K562 (cell line): ENCODE results near the gene SPSB1.

Experiments
- EZH2 ChIP-seq: IDR thresholded peaks from 2 replicates; pipeline ENCODE4 v1.6.1; 2012; ENCODE audit warnings: low read depth, mild to moderate bottlenecking, inconsistent platforms, low read length, borderline replicate concordance
- ZNF232 ChIP-seq: sonication (generic); formaldehyde crosslinking; IDR thresholded peaks from 2 replicates; pipeline ENCODE4 v1.8.0; 2022; ENCODE audit warnings: mild to moderate bottlenecking, missing genetic modification reagents

DNA sequence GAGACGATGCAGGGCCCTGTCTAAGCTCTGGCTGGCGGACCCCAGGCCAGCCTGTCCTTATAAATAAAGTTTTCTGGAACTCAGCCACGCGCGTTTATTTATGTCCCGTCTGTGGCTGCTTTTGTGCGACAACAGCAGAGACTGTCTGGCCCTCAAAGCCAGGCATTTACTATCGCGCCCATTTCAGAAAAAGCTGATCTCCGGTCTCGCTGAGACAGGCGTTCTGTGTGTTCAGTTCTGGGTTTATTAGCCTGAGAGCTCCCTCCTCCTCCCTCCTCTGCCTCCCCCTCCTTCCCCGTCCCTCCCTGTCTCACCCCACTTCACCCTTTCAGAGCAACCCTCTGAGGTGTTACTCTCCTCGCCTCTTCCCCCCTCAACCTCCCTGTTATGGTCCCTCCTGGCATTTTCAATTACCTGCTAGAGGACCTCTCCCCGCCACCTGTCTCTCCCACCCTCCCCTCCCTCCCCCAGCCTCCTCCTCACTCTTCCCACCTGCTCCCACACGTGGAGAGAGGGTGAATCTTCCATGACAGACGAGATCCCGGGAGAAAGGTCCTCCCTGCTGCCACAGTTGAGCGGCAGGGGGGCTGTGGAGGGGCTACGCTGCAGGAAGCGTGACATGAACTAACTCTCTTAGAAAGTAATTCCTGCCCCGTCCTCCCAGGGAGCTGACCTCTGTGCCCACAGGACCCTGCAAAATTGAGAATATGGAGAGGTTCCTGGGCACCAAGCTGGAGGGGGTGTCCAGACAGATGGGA, 59.9 kb downstream of the SPSB1 start:
- TF ChIP-seq EZH2 (no peak; the same call in 1 of the 2 replicates), ZNF232 (CRISPR knock-in tag) (no peak)
